Activated CD8-positive, alpha-beta memory T cell treated with anti-CD3 and anti-CD28 coated beads, Interleukin-2, amount 50 U/mL, for 1 hour (primary cell): ENCODE data around the gene CYB5R2.

Experiments
- DNase-seq: peaks from one replicate; pipeline ENCODE4 v3.0.0-alpha.2; 2020; ENCODE audit errors: extremely low read depth

The CYB5R2 gene

GRCh38 chr11:7672960-7673723 lies at the start of gene CYB5R2:
CYB5R2 (minus strand) TSS chr11:7673500; CDS start chr11:7672825, 675 bp downstream.
- no peak for DNase-seq

- DNase-seq: no peak
These were observed 41.5 kb upstream of the CYB5R2 start for GRCh38 chr11:7714786-7715185.

- DNase-seq: no peak
These were observed 33.1 kb upstream of the CYB5R2 start, which contains the start of gene OVCH2 for GRCh38 chr11:7706377-7706776. OVCH2 (minus strand) TSS chr11:7706477; CDS start chr11:7706394, 83 bp downstream.

- DNase-seq: no peak
These were observed 30.4 kb upstream of the CYB5R2 start for GRCh38 chr11:7703740-7704139.

- DNase-seq: no peak
These were observed 23.1 kb upstream of the CYB5R2 start for GRCh38 chr11:7696424-7696823.

- no peak for DNase-seq
These were observed 20.9 kb upstream of the CYB5R2 start for GRCh38 chr11:7694235-7694634.

- no peak for DNase-seq
These were observed 19.1 kb upstream of the CYB5R2 start for GRCh38 chr11:7692426-7692825.

- no peak for DNase-seq
These were observed 18.6 kb upstream of the CYB5R2 start for GRCh38 chr11:7691759-7692350.

- no peak for DNase-seq
These were observed 17.3 kb upstream of the CYB5R2 start for GRCh38 chr11:7690648-7691047.

GRCh38 chr11:7689239-7689638 lies 15.9 kb upstream of the CYB5R2 start:
- DNase-seq: no peak

- no peak for DNase-seq
These were observed 15.0 kb upstream of the CYB5R2 start for GRCh38 chr11:7688238-7688826.

GRCh38 chr11:7687386-7687785 lies 14.1 kb upstream of the CYB5R2 start:
- no peak for DNase-seq

GRCh38 chr11:7686761-7687160 lies 13.5 kb upstream of the CYB5R2 start:
- DNase-seq: no peak

GRCh38 chr11:7683571-7683970 lies 10.3 kb upstream of the CYB5R2 start:
- DNase-seq: no peak

- DNase-seq: no peak
These were observed 4.5 kb upstream of the CYB5R2 start for GRCh38 chr11:7677796-7678201.

GRCh38 chr11:7677071-7677470 lies 3.8 kb upstream of the CYB5R2 start:
- no peak for DNase-seq

- DNase-seq: no peak
These were observed 2.3 kb upstream of the CYB5R2 start for GRCh38 chr11:7675631-7676030.

GRCh38 chr11:7673724-7674434 lies 579 bp upstream of the CYB5R2 start:
- DNase-seq: no peak

- no peak for DNase-seq
These were observed 882 bp downstream of the CYB5R2 start for GRCh38 chr11:7672276-7672959.

GRCh38 chr11:7671347-7672215 lies 1.7 kb downstream of the CYB5R2 start:
- no peak for DNase-seq

- DNase-seq: no peak
These were observed 2.7 kb downstream of the CYB5R2 start for GRCh38 chr11:7670641-7671040.
